GM23248 (cell line): Measurements from ENCODE around the gene CAMK1D.

Experiments used
- EZH2 ChIP-seq: fragments of 200-600 bp; sonication (generic); IDR thresholded peaks from 2 replicates; pipeline ENCODE4 v1.6.1; 2018; ENCODE audit warnings: antibody characterized with exemption, mild to moderate bottlenecking; ENCODE audit not compliant: insufficient read depth, poor library complexity, severe bottlenecking
- EZH2phosphoT487 ChIP-seq: fragments of 200-600 bp; sonication (generic); IDR thresholded peaks from 2 replicates; pipeline ENCODE4 v1.6.1; 2018; ENCODE audit warnings: antibody characterized with exemption, moderate library complexity, mild to moderate bottlenecking, low read depth; ENCODE audit not compliant: insufficient read depth

DNA sequence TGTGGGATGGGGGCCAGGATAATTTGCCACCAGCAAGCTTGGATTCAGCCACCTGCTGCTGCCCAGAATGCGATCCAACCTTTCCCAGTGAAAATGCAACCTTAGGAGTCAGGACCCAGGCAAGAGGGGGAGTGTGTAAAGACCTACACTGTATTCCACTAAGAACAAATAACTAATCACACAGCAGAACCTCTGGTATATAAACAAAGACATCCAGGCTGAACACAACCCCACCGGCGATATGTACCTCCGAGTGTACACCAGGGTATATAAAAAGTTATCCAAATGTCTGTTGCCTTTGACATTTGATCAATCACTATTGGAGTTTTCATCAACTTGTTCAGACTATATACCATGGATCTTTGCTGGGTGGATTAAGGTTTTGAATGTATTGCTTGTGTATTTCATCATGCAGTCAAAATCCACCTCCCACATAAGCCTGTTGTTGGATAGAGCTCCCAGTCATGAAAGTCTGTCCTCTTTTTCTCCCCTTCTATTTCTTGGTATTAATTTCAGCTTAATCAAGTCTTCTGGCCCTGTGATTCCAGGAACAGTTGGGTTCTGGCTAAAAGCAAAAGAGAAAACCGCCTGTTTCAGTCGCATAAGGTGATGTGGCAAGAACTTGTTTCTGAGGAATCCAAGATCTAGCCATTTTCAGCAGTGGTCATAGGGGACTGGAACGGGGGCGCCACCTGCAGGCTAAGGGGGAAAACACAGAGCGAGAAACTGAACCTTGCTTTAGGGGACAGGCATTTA lies 361.4 kb downstream of the CAMK1D start:
- TF ChIP-seq EZH2 (no peak), EZH2phosphoT487 (no peak)
